ENCODE measurements around the gene FGD5. TPM values are rescaled to one million over a fixed set of nuclear protein-coding genes. Genes with fewer than 3 reads are reported as not detected.

Gene FGD5
- total RNA-seq, 4 donors from 2014 or later: 9.1 to 75.0 (median 16.1) TPM

DNA sequence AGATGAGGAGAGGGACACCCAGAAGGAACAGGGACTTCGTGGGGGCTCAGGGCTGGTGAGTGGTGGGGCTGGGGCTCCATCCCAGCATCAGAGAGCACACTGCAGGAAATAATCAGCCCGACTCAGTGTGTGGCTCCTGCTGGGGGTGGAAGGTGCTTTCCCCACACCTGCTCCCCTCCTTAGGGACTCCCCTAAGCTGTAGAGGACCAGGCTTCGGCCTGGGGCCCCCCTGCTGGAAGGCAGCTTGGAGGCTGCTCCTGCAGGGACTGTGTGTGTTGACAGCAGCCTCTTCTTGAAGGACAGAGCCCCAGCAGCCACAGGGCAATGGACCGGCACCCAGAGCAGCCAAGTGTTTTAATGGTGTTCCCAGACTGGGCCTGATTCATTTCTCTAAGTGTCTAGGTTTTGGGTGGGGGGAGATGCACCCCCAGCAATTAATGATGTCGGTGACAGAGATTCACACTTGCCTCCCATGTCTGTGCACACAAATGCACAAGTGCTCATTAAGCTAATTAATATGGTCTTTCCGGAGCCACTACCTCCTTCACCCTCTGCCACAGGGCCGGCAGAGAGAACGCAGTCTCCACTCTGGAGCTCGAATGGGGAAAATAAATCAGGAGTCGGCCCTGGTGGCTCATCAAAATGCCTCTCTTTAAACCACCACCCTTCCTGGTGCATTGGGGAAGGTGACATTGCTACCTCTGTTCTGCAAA is 16.9 kb upstream of the FGD5 start:
- ATAC-seq (ENCODE audit: low FRiP score): no peak
- TF ChIP-seq, protein P1, sequence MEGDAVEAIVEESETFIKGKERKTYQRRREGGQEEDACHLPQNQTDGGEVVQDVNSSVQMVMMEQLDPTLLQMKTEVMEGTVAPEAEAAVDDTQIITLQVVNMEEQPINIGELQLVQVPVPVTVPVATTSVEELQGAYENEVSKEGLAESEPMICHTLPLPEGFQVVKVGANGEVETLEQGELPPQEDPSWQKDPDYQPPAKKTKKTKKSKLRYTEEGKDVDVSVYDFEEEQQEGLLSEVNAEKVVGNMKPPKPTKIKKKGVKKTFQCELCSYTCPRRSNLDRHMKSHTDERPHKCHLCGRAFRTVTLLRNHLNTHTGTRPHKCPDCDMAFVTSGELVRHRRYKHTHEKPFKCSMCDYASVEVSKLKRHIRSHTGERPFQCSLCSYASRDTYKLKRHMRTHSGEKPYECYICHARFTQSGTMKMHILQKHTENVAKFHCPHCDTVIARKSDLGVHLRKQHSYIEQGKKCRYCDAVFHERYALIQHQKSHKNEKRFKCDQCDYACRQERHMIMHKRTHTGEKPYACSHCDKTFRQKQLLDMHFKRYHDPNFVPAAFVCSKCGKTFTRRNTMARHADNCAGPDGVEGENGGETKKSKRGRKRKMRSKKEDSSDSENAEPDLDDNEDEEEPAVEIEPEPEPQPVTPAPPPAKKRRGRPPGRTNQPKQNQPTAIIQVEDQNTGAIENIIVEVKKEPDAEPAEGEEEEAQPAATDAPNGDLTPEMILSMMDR (IDR thresholded peaks at IDR 0.05): no peak
- no peak for DNase-seq (ENCODE audit: low spot score)

DNA sequence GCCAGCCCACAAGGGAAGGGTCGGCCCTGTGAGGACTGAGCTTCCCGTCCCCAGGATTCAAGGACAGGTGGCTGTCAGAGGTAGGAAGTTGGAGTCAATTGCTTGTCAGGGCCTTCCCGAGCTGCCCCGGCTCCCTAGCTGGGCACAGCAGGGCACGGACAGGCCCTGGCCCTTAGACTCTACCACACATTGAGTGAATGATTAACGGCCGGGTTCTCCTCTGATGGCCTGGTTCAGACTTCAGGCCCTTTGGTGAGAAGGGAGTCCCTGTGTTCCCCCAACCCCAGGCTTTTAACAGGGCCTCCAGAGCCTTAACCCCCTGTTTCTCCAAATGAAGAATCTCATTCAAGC is 16.4 kb upstream of the FGD5 start:
- DNase-seq (ENCODE audit: low spot score) (no peak), ATAC-seq (ENCODE audit: low FRiP score) (no peak)
- TF ChIP-seq, protein P1 (IDR thresholded peaks at IDR 0.05): no peak

DNA sequence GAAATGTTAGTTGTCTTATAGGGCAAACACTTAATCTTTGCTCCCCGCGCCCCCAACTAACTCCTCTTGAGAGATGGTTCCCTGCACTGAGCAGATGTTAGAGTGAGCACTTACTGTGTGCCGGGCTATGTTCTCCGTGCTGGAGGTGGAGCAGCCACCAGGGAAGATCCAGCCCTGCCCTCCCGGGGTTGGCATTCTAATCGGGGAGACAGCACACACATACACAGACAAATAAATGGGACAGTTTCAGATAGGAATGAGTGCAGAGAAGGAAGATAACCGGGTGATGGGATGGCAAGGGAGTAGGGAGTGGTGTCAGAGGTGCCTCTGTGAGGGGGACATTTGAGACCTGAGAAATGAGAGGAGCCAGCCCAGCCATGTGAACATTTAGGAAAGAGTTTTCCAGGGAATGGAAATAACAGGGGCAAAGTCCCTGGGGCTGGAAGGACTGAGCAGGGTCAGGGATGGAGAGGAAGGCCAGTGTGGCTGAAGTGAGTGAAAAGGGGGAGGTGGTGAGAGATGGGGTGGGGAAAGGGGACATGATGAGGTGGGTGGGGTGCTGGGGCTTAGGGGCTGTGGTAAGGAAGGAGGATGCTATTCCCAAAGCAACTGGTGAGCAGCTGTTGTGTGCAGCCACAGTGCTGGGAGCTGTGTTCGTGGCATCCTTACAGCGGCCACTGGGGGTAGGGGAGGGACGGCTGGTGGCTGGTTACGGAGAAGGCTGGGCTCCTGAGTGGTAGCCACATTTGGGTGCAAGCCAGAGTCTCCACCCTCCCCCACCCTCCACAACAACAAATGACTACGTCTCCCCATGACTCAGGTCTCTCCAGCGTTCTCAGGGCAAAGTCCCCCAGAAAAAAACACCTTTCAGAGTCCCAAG is 15.4 kb upstream of the FGD5 start:
- DNase-seq (ENCODE audit: low spot score) (no peak), ATAC-seq (ENCODE audit: low FRiP score) (no peak)
- TF ChIP-seq, protein P1 (IDR thresholded peaks at IDR 0.05): no peak

DNA sequence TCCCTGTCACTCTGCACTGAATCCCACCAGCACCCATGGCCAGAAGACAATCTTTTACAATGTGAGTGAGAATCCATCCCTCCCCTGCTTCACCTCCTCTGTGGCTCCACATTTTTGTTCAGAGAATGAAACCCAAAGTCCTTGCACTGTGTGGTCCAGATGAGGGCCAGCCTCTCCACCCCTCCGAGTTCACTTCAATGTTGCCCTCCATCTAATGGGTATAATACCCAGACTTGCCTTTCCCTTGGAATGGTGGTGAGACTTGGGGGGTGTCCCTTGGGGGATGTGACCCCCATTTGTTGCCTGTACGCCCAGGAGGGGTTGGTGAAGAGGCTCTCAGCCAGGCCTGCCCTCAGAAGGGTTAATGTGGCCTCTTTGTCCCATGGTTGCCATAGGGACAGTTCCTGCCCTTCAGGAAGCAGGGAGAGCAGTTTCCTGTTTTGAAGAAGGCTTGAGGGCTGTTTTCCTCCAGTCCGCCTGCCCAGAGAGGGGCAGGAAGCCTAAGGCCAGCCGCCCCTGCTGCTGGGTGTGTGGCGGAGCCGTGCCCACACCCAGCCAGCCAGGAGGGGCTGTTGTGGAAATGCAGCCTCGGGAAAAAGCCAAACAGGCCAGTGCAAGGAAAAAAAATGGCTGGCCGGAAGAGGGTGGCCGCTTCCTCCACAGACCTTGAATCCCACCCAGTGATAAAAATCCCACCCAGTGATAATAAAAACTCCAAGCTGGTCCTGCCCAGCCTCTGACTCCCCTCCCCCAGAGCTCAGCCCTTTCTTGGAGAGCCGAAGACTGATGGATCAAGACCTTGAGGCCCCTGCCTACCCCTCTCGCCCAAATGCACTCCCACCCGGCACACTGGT is 14.6 kb upstream of the FGD5 start:
- TF ChIP-seq, protein P1 (IDR thresholded peaks at IDR 0.05): no peak
- ATAC-seq (ENCODE audit: low FRiP score): no peak
- no peak for DNase-seq (ENCODE audit: low spot score)

DNA sequence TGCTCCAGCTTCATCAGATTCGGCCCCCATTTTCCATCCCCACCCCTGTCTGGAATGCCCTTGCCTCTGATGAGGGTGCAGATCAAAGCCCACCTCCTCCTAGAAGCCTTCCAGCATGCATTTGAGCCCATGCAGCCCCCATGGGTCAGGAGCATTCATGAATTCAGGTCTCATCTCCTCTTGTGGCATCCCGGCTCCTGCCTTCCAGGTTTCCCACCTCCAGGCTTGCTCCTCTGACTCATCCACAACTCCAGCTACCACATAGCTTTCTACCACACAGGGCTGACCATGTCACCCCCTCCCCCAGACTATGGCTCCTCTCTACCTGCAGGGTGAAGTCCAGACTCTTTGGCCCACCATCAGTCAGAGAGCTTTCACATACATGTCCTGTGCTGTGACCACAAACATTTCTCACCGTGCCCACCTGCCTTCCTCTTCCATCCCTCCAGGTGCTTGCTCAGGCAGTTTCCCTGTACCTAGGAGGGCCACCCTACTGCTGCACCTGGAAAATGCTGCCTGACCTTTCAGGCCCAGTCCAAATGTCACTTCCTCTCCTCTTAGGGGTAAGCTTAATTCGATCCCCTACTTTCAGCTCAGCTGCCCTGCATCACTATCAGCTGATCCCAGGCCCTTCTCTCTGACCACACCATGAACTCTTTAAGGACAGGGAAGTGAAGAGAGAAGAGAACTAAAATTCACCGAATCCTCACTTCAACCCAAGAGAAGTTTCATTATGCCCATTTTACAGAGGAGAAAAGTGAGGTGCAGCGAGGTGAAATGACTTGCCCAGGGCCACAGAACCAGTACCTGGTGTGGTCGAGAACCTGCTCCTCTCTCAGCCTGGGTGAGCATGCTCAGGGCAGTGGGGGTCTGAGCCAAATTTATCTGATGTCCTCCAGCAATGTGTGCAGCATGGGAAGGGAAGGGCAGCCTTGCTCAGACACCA is 13.7 kb upstream of the FGD5 start:
- DNase-seq (ENCODE audit: low spot score): no peak
- ATAC-seq (ENCODE audit: low FRiP score): no peak
- TF ChIP-seq, protein P1 (IDR thresholded peaks at IDR 0.05): no peak

DNA sequence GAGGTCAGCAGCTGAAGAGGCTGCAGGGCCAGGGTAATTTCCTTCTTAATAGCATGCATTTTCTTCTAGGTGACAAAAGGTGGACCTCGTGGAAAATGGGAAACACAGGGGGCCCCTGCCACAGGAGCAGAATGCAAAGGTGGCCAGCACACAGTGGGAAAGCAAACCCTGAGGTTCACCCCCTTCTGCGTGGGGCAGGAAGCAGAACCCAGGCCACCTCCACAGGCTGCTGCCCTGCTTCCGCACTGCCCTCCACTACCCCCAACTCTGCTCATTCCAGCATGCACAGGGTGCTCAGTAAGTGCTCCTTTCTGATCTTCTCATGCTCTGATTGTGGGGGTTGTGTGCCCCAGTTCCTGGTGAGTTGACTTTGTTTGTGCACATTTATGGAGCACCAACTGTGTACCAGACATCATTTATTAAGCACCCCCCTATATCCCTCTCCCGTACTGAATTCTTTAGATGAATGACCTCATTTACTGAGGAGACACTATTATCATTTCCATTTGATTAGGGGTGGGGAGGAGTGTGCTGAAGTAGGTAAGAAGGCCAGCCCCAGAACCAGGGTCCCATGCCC is 12.7 kb upstream of the FGD5 start:
- TF ChIP-seq, protein P1 (IDR thresholded peaks at IDR 0.05): no peak
- DNase-seq (ENCODE audit: low spot score): no peak
- ATAC-seq (ENCODE audit: low FRiP score): no peak
